GM12872 (cell line): ENCODE measurements around the gene TMCC1.
A peak's percentile ranks its signal among the peaks of the same experiment; 100 is the strongest.

Source experiments
- TF ChIP-seq, protein P1 (sequence below): IDR thresholded peaks from 3 replicates; pipeline ENCODE4 v1.5.1; 2011; ENCODE audit warnings: low read depth, mild to moderate bottlenecking, low read length, moderate library complexity; ENCODE audit not compliant: insufficient read depth

The TMCC1 gene

DNA sequence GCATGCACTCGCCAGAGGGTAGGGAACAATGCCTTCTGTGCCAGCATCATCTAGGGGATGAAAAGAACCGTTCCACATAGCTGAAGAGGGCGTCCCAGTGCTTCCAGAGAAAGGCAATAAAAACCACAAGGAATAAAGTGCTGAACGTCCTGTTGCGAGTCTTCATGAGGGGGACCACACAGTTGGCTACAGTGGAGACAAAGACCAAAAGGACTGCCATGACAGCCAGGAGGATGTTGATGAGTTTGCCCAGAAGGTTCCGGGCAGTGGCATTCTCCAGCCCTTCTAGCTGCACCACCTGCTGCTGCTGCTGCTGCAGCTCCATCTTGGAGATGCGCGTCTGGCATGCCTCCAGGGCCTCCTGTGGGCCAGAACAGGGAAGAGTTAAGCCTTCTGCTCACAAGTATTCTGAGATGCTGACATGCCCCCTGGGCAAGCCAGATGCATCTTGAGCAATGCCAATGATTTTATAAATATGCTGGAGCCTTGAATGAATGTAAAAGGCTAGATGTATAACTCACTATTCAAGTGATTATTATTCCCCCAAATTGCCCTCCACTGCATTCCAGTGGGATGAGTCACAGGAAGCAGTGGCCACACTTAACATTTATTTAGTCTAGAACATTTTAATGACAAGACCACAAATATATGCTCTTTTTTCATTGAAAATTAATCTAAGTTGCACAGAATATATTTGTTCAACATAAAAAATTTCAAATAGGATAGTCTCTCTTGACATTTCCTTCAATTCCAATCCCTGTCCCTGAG lies 241.9 kb downstream of the TMCC1 start:
- TF ChIP-seq, protein P1, sequence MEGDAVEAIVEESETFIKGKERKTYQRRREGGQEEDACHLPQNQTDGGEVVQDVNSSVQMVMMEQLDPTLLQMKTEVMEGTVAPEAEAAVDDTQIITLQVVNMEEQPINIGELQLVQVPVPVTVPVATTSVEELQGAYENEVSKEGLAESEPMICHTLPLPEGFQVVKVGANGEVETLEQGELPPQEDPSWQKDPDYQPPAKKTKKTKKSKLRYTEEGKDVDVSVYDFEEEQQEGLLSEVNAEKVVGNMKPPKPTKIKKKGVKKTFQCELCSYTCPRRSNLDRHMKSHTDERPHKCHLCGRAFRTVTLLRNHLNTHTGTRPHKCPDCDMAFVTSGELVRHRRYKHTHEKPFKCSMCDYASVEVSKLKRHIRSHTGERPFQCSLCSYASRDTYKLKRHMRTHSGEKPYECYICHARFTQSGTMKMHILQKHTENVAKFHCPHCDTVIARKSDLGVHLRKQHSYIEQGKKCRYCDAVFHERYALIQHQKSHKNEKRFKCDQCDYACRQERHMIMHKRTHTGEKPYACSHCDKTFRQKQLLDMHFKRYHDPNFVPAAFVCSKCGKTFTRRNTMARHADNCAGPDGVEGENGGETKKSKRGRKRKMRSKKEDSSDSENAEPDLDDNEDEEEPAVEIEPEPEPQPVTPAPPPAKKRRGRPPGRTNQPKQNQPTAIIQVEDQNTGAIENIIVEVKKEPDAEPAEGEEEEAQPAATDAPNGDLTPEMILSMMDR, result no peak

DNA sequence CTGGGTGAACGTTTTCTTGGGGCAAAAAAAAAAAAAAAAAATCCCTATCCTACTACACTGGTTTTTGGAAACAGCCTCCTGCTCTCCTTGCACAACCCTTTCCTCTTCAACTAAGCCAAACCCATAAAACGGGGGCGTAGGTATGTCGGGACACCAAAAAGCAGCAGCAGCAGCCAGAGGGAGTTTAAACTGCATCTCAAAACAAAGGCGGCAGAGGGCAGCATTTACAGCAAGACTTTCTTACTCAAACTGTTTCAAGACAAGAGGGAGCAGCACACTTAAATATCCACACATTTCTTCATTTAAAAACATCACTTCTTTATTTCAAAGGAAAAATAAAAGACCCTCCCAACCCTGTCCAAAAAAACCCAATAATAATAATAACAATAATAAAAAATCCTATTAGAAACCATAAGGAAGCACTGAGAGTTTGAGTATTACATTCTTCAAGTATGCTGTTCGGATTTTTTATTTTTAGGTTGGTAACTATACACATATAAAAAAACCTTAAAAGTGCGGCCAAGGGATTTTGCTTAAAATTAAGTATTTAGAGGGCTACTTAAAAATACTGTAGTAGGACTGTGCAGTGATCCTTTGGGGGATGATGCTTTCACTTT lies 243.1 kb downstream of the TMCC1 start:
- TF ChIP-seq, protein P1, result peak; percentile 72

DNA sequence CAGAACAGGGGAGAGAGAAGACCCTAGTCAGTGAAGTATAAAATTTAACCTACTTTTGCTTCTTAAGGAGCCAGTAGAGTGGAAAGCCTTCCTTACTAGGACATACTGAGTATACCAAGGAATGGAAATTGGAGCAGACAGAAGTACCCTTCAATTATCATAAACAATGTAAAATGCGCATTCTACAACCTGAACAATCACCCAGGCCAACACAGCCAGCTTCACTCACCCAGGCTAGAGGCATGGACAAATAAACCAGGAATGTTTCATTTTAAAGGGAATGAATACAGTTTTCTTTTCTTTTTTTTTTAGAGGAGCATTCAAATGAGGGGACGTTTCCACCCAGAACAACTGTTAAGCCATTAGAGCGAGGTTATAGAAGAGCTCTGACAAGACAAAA lies 245.1 kb downstream of the TMCC1 start:
- TF ChIP-seq, protein P1, result no peak

DNA sequence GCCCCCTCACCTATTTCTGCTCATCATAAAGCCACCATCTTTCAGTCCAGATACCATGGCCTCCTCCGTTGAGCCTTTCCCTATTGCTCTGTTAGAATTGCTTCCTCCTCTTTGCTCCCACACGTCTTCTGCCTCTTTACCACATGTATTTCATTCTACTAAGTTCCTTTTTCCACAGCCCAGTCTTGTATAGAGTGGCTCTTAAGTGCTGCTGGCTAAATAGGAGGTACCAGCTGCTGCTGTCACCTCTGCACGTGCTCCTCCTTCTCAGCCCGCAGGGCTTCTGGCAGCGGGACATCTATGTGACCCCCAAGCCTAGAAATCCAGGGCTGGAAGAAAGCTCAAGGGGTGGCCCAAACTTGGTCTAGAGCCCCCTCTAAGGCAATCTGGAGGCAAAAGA lies 248.2 kb downstream of the TMCC1 start:
- TF ChIP-seq, protein P1, result no peak

DNA sequence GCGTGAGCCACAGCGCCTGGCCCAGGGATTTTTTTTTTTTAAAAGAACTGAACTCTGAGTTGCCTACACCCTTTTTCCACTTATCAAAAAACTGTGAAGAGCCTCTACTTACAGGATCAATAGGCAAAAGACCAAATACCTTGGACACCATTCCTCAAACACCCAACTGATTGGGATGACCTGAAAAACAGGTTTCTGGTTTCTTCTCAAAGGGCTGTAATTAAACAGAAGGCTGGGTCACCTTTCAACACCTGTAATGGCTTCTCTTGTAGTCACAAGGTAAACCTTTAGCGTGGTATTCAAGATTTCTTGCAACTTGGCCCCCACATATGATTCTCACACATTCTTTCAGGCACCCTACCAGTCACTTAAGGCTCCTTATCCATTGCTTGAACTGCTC lies 248.7 kb downstream of the TMCC1 start:
- TF ChIP-seq, protein P1, result no peak

DNA sequence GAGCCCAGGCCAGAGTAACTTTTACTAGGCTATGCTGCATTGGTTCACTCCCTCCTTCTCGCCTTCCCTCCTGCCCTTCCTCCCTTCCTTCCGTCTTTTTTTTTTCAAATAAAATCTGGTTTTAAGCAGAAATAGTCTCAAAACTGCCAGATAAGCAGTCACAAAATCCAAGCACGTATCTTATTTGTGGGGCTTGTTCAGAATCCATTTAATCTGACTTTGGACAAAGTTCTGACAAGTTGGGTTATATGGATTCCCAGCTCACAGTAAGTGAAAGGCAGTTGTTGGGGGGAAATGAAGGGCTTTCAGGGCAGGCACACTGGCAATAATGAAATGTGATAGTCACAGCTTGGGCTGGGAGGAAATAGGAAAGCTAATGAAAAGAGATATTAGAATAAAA lies 255.0 kb downstream of the TMCC1 start:
- TF ChIP-seq, protein P1, result no peak

DNA sequence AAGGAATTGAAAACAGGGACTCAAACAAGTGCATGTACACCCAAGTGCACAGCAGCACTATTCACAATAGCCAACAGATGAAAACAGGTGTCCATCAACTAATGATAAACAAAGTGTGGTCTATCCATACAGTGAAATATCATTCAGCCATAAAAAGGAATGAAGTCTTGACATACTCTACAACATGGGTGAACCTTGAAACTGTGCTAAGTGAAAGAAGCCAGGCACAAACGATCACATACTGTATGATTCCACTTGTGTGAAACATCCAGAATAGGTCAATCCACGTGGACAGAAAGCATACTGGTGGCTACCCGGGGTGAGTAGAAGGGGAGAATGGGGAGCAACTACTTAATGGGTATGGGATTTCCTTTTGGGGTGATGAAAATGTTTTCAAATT lies 257.4 kb downstream of the TMCC1 start:
- TF ChIP-seq, protein P1, result no peak
